Activated CD4-positive, alpha-beta T cell treated with anti-CD3 and anti-CD28 coated beads for 4 hours (primary cell): Measurements from ENCODE around the gene SPACA4.

Experiments used
- DNase-seq, 2 donors: peaks; one replicate each; pipeline ENCODE4 v3.0.0-alpha.2; 2020

Gene SPACA4

DNA sequence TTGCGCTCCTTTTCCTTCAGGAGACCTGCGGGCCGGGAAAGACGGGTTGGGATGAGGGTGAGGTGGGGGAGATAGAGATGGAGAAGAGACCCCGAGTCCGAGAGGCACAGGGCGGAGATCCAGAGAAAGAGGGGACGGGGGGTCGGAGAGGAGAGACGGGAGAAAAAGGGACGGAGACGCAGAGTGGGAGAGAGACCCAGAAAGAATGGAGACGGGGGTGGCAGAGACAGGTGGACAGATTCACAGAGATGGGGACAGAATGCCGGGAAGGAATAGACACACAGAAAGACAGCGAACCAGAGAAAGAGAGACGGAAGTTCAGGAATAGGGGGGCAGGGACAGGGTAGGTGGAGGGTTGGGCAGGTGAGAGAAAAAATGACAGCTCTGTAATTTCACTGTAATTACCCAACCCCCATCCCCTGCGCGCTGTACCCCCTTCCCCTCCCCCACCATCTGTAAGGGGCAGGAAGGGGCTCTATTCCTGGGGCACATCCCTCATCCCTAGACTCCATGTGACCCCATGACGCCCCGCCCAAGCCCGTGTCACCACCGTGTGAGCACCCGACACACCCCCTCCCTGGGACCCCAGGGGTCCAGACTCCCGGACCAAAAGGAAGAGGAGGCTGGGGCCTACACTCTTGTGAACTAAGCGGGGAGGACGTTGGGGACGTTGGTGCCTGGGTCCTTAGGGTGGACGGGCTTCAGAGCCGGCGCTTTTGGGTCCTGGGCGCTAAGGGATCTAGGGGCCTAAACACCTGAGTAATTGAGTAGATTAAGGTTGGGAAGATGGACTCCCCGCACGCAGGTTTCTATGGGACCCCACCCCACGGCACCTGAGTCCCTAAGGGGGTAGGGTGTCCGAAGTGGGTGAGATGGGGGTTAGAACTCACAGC lies 29.7 kb downstream of the SPACA4 start:
- DNase-seq = no peak

DNA sequence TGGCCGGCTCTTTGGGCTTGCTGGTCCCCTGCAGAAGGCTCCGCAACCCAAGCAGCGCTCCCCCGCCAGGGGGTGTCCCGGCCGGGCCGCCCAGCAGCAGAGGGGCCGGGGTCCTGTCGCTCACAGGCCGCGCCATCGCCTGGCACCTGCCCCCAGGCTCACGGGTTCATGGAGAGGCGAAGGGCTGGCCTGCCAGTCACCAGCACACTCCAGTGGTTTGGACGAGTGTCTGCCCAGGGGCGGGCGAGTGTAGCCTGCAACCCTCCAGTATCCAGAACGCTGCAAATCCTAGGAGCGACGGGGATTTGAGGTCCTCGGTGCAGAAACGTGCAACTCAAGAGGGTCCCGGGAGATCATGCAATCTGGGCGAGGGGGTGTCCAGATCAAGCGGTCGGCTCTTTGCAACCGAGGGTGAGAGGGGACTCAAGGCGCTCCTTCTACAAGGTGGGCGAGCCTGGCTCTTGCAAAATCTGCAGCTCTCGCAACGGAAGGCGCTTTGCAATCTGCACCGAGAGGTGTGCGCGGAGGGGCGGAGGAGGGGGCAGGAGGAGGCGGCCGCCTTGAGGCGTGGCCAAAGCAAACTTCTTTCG lies 30.4 kb downstream of the SPACA4 start, which contains the start of gene DBP:
TSS of gene DBP (minus strand) at position 521 of the 590 bp plus-strand sequence. CDS start at position 136, 385 bp downstream.
- peak in 1 of 2 donors; percentile 41 for DNase-seq

- DNase-seq = peak; percentile 99 to 100
Observed at GRCh38 chr19:48637449-48637947, 31.0 kb downstream of the SPACA4 start.

DNA sequence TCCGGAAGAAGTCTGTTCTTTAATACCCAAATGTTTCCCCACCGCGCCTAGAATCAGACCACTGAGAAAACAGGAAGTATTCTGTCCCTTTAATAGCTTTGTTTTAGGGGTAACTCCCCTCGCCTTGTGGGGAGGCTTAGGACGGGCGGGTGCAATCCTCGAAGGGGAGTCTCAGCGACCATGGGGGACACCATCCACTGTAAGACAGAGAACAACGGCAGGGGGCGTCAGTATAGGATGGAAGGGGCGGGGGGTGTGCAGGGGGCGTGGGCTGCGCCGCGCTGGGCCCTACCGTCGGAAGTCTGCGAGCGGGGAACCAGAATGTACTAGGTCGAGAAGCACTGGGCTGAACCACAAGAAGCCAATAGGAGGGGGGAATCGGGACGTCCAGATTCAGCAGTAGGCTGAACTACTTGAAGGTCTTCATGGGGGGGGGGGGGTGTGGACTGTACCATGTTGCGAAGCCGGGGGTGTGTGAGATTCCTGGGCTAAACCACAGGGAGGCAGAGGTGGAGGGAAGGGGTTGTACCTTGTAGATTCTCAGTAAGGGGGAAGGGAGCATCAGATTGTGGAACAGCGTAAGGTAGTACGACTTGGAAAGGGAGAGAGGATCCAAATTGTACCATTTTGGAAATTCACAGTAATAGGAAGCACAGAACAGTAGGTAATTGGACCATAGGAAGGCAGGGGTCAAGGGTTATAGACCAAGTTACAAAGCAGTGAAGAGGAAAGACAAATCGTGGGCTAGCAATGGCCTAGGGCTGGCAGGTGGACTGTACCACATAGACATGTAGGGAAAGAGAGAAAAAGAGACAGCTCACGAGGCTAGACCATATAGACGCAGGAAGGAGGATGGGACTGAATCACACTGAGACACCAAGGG lies 31.6 kb downstream of the SPACA4 start:
- peak; percentile 81 to 85 for DNase-seq

DNA sequence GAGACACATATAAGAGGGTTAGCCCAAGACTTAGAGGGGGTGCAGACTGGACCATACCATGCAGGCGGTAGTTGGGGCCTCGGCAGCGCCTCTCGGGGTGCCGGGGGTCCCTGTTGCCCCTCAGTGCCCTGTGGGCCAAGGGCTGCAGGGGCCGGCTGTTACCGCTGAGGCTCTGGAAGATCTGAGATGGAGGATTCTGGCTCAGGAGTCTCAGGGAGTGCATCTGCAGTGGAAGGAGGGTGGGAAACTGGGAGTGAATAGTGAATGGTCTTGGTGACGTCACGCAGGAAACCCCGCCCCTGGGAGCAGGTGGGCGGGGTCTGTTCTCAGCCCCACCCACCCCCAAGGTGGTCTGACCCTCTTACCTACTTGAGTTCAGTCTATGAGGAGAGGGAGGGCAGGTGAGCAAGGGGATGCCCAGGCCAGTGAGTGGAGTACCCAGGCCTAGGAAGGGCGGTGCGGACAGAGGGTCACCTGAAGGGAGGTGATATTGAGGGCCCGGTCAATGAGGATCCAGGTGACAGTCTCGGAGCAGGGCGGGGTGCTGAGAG lies 32.4 kb downstream of the SPACA4 start:
- no peak for DNase-seq

DNA sequence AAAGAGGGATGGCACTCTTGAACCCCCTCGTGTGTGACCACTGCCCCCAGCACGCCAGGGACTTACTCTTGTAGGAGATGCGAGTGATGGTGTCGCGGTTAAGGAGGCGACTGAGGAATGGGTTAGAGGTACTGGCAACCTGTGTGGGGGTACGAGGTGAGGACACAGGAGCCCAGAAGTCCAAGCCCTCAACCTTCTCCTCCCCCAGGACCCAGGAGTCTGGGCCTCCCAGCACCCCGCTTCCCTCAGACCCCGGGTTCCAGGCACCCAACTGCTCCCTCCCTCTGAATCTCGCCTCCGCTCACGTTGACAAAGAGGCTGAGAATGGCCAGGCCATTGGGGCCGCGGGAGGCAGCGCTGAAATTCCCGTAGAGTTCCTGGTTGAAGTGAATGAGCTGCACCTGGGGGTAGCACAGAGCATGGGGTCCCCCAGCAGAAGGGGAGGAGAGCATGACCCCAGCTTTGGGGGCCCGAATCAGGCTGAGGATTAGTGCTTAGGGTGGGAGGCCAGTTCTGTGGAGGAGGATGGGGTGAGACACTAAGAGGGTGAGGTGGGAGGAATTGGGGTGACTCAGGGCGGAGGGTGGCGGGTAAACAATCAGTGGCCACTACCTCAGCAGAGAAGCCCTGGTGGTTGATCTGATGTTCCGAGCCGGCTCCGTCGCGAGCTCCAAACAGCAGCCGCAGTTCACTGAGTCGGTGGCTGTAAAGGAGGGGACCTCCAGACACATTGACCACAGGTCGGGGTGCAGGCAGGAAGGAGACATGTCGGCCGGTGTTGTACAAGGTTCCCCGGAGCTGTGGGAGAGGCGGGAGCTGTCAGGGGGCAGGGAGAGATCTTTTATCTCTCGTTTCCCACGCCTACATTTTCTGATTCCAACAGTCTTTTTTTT lies 33.2 kb downstream of the SPACA4 start:
- DNase-seq = no peak

GRCh38 chr19:48641850-48642249 lies 35.3 kb downstream of the SPACA4 start:
- no peak for DNase-seq

DNA sequence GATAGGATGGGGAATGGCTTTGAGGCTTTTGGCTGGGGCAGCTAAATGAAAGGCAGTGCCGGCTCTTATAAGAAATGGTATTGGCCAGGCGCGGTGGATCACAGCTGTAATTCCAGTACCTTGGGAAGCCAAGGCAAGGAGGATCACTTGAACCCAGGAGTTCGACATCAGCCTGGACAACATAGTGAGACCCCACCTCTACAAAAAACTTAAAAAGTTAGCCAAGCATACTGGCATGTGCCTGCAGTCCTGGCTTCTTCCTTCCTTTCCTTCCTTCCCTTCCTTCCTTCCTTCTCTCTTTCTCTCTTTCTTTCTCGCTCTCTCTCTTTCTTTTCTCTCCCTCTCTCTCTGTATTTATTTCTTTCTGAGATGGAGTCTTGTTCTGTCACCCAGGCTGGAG lies 36.3 kb downstream of the SPACA4 start:
- no peak for DNase-seq

DNA sequence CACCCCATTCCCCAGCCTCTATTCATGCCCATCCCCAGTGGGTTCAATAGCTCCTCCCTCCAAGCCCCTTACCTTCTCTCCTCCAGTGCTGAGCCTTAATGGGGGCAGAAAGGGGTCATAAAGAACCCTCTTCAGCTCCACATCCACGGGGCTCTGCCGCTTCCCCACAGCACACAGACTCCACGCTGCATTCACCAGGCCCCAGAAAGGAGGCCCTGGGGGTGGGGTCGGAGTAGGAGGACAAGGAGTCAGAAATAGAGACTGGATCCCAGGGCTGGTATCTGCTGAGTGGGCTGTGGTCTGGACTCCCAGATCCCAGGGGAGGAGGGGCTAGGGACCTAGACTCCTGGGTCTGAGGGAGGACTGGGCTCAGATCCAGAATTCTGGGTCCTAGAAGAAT lies 37.8 kb downstream of the SPACA4 start:
- DNase-seq = no peak

GRCh38 chr19:48644839-48645619 lies 38.5 kb downstream of the SPACA4 start:
- peak; percentile 75 to 78 for DNase-seq

- DNase-seq = no peak
Observed at GRCh38 chr19:48645620-48646000, 39.1 kb downstream of the SPACA4 start.

GRCh38 chr19:48646001-48646721 lies 39.6 kb downstream of the SPACA4 start, which contains the start of gene CA11:
TSS of gene CA11 (minus strand) at chr19:48646187. CDS start at chr19:48645632, 555 bp downstream.
- peak; percentile 91 to 94 for DNase-seq

DNA sequence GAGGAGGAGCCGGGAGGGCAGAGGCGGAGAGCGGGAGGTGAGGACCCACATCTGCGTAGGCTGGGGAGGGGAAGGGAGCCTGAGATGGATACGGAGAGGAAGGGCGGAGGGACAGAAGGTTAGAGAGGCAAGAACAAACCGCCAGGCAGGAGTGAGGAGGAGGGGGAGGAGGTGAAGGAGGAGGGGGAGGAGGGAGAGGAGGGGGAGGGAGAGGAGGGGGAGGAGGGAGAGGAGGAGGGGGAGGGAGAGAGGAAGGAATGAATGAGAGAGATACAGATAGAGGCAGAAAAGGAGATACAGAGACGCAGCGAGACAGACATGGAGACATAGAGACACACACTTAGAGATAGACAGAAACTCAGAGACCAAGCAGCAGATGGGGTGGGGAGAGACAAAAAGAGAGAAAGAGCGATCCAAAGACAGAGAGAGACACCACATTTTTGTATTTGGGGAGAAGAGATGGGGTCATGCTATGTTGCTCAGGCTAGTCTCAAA lies 40.2 kb downstream of the SPACA4 start:
- no peak for DNase-seq

- DNase-seq = no peak
Observed at GRCh38 chr19:48648134-48648533, 41.6 kb downstream of the SPACA4 start.

DNA sequence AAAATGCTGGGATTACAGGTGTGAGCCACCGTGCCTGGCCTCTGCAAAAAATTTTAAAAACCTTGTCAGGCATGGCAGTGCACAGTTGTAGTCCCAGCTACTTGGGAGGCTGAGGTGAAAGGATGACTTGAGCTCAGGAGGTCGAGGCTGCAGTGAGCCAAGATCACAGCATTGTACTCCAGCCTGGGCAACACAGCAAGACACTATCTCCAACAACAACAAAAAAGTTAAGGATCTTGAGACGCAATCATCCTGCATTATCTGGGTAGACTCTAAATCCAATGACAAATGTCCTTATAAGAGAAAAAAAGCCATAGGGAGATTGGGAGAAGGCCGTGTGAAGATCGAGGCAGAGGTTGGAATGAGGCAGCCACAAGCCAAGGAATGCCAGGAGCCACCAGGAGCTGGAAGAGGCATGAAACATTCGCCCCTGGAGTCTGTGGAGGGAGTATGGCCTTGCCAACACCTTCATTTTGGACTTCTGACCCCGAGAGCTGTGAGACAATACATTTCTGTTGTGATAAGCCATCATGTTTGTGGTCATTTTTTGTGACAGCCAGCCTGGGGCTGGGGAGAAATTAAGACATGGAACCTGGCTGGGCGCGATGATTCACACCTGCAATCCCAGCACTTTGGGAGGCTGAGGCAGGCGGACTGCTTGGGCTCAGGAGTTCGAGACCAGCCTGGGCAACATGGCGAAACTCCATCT lies 44.6 kb downstream of the SPACA4 start:
- no peak for DNase-seq

GRCh38 chr19:48651683-48652048 lies 45.1 kb downstream of the SPACA4 start:
- DNase-seq = no peak

- no peak for DNase-seq
Observed at GRCh38 chr19:48654299-48655059, 47.9 kb downstream of the SPACA4 start.

- no peak for DNase-seq
Observed at GRCh38 chr19:48656840-48657474, 50.4 kb downstream of the SPACA4 start.
